HEK293 (cell line): ENCODE data around the gene SLC46A1.

ENCODE experiments used
- BCL11A ChIP-seq: fragments of 450-650 bp; formaldehyde crosslinking; IDR thresholded peaks from 2 replicates; pipeline ENCODE4 v1.5.1; 2016; ENCODE audit warnings: low read depth, missing biosample characterization, missing genetic modification characterization
- EGR2 ChIP-seq: fragments of 450-650 bp; formaldehyde crosslinking; IDR thresholded peaks from 2 replicates; pipeline ENCODE4 v1.5.1; 2016; ENCODE audit warnings: low read depth, missing biosample characterization, missing genetic modification characterization
- MEIS1 ChIP-seq: sonication (generic); formaldehyde crosslinking; IDR thresholded peaks from 2 replicates; pipeline ENCODE4 v1.8.1; 2022; ENCODE audit warnings: missing genetic modification reagents, mild to moderate bottlenecking, borderline replicate concordance
- TCF7L2 ChIP-seq: IDR thresholded peaks from 2 replicates; pipeline ENCODE4 v1.6.1; 2011; ENCODE audit warnings: low read depth, mild to moderate bottlenecking, inconsistent platforms, low read length, moderate library complexity, borderline replicate concordance
- ZFP37 ChIP-seq: fragments of 450-650 bp; formaldehyde crosslinking; IDR thresholded peaks from 2 replicates; pipeline ENCODE4 v1.5.1; 2016; ENCODE audit warnings: missing biosample characterization, missing genetic modification characterization
- ZNF529 ChIP-seq: fragments of 450-650 bp; formaldehyde crosslinking; IDR thresholded peaks from 2 replicates; pipeline ENCODE4 v1.5.1; 2017; ENCODE audit warnings: missing genetic modification characterization, missing biosample characterization; ENCODE audit not compliant: insufficient replicate concordance
- ZNF548 ChIP-seq: fragments of 450-650 bp; formaldehyde crosslinking; IDR thresholded peaks from 2 replicates; pipeline ENCODE4 v1.5.1; 2016; ENCODE audit warnings: missing biosample characterization, missing genetic modification characterization
- ZNF707 ChIP-seq: fragments of 450-650 bp; formaldehyde crosslinking; IDR thresholded peaks from 2 replicates; pipeline ENCODE4 v1.5.1; 2016; ENCODE audit warnings: missing biosample characterization, missing genetic modification characterization
- ZNF776 ChIP-seq: fragments of 450-650 bp; formaldehyde crosslinking; IDR thresholded peaks from 2 replicates; pipeline ENCODE4 v1.5.0; 2017; ENCODE audit warnings: missing biosample characterization, missing genetic modification characterization, borderline replicate concordance
- TF ChIP-seq, protein P1 (sequence below): fragments of 450-650 bp; formaldehyde crosslinking; IDR thresholded peaks from 2 replicates; pipeline ENCODE4 v1.5.1; 2016; ENCODE audit warnings: missing biosample characterization, missing genetic modification characterization
- TF ChIP-seq, protein P2 (sequence below): fragments of 450-650 bp; formaldehyde crosslinking; IDR thresholded peaks from 2 replicates; pipeline ENCODE4 v1.5.1; 2016; ENCODE audit warnings: missing biosample characterization, missing genetic modification characterization

DNA sequence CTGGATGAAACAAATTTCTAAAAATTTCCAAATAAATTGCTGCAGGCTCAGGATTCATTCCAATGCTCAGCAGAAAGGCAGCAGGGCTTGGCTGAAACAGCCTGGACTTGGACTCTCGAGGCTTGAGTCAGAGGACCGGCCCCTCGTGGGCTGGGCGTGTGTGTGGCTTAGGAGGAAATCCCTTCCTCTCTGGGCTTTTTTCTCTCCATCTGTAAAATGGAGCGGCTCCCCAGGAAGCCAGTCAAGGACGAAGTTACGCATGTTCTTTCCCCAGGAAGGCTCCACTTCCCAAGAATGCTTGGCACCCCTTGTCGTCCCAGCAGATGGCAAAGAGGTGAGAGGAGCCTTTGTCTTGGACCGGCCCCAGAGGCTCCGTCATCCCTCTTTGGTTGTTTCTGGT, 13.5 kb downstream of the SLC46A1 start:
- TF ChIP-seq, protein P1, sequence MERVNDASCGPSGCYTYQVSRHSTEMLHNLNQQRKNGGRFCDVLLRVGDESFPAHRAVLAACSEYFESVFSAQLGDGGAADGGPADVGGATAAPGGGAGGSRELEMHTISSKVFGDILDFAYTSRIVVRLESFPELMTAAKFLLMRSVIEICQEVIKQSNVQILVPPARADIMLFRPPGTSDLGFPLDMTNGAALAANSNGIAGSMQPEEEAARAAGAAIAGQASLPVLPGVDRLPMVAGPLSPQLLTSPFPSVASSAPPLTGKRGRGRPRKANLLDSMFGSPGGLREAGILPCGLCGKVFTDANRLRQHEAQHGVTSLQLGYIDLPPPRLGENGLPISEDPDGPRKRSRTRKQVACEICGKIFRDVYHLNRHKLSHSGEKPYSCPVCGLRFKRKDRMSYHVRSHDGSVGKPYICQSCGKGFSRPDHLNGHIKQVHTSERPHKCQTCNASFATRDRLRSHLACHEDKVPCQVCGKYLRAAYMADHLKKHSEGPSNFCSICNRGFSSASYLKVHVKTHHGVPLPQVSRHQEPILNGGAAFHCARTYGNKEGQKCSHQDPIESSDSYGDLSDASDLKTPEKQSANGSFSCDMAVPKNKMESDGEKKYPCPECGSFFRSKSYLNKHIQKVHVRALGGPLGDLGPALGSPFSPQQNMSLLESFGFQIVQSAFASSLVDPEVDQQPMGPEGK (tag by site-specific recombination) = no peak
- TF ChIP-seq, protein P2, sequence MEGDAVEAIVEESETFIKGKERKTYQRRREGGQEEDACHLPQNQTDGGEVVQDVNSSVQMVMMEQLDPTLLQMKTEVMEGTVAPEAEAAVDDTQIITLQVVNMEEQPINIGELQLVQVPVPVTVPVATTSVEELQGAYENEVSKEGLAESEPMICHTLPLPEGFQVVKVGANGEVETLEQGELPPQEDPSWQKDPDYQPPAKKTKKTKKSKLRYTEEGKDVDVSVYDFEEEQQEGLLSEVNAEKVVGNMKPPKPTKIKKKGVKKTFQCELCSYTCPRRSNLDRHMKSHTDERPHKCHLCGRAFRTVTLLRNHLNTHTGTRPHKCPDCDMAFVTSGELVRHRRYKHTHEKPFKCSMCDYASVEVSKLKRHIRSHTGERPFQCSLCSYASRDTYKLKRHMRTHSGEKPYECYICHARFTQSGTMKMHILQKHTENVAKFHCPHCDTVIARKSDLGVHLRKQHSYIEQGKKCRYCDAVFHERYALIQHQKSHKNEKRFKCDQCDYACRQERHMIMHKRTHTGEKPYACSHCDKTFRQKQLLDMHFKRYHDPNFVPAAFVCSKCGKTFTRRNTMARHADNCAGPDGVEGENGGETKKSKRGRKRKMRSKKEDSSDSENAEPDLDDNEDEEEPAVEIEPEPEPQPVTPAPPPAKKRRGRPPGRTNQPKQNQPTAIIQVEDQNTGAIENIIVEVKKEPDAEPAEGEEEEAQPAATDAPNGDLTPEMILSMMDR = no peak
- no peak for TF ChIP-seq ZNF548 (tag by site-specific recombination)
- TF ChIP-seq BCL11A (tag by site-specific recombination) = no peak
- no peak for TF ChIP-seq ZNF529
- no peak for TF ChIP-seq MEIS1 (CRISPR knock-in tag)
- no peak for TF ChIP-seq EGR2 (tag by site-specific recombination)
- TF ChIP-seq TCF7L2 = no peak
- TF ChIP-seq ZNF707 = no peak
- no peak for TF ChIP-seq ZNF776
- no peak for TF ChIP-seq ZFP37 (tag by site-specific recombination)
